Stimulated activated naive CD8-positive, alpha-beta T cell treated with anti-CD3 and anti-CD28 coated beads, Interleukin-15, amount 100 ng/mL, for 72 hours (primary cell): ENCODE measurements around the gene ENO2.
"Not testable (repeated sequence)": the region's sequence is repeated elsewhere in the genome, so short reads cannot be mapped to it uniquely, and the experiment has no call there.

Experiments
- ATAC-seq: fragments of 150-1000 bp; cut with Tn5 transposase; 2 replicates; pipeline ENCODE4 v1.10.0; 2021; ENCODE audit warnings: mild to moderate bottlenecking, moderate library complexity
- DNase-seq, 2 donors: peaks; one replicate each; pipeline ENCODE4 v3.0.0; 2021 to 2022
- H3K27ac Mint-ChIP-seq, 2 donors: one replicate each; pipeline ENCODE4 v1.8.0; 2022; ENCODE audit warnings: mild to moderate bottlenecking in 2 of 2, mixed read lengths in 2 of 2, moderate library complexity in 2 of 2
- H3K27me3 Mint-ChIP-seq: one replicate; pipeline ENCODE4 v1.8.0; 2022; ENCODE audit warnings: mixed read lengths
- H3K4me1 Mint-ChIP-seq: one replicate; pipeline ENCODE4 v1.8.0; 2022; ENCODE audit warnings: mild to moderate bottlenecking, mixed read lengths
- H3K4me3 Mint-ChIP-seq, 2 donors: one replicate each; pipeline ENCODE4 v1.8.0; 2022; ENCODE audit warnings: mild to moderate bottlenecking in 2 of 2, mixed read lengths in 2 of 2, moderate library complexity in 1 of 2
- H3K9me3 Mint-ChIP-seq, 2 donors: one replicate each; pipeline ENCODE4 v1.8.0; 2022; ENCODE audit warnings: mixed read lengths in 2 of 2

ENO2 gene

DNA sequence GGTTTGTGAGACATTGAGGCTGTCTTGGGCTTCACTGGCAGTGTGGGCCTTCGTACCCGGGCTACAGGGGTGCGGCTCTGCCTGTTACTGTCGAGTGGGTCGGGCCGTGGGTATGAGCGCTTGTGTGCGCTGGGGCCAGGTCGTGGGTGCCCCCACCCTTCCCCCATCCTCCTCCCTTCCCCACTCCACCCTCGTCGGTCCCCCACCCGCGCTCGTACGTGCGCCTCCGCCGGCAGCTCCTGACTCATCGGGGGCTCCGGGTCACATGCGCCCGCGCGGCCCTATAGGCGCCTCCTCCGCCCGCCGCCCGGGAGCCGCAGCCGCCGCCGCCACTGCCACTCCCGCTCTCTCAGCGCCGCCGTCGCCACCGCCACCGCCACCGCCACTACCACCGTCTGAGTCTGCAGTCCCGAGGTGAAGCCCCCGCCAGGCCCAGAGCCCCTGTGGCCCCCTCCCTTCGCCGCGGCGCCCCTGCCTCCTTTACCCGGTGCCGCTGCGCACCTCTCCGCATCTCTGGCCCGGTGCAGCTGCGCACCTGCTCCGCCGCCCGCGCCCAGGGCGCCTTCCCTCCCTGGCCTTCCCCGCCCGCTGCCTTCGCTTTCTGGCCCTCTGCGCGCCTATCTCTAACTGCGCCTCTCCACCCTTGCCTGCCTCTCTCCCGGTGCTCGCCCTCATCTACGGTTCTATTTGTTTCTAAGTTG, at the start of gene ENO2:
Gene ENO2, plus strand, starts transcription at position 335 of the 701 bp plus-strand sequence. CDS start 1,253 bp downstream, outside the sequence.
- Mint-ChIP-seq H3K27ac (peak within 1 kb of the TSS; percentile 94 to 96), H3K4me3 (peak within 1 kb of the TSS; percentile 94 to 97), H3K9me3 (no peaks in the 10 kb centered on the region), H3K4me1 (peaks cover 47% of the 10 kb centered on the region), H3K27me3 (no peaks in the 10 kb centered on the region)
- DNase-seq, result peak; percentile 76 to 81
- ATAC-seq, result peak; percentile 93

DNA sequence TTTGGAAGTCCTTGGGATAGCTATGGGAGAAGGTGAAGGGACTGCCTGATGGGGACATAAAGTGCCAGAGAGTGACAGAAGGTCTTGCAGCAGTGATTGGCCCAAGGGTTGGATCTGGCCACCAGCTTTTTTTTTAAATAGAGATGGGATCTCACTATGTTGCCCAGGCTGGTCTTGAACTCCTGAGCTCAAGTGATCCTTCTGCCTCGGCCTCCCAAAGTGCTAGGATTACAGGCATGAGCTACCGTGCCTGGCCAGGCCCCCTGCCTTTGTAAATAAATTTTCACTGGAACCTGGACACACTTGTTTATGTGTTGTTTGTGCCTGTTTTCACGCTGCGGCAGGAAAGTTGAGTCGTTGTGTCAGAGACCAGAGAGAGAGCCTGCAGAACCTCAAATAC, 49.1 kb upstream of the ENO2 start:
- DNase-seq, H3K27ac Mint-ChIP-seq, ATAC-seq, H3K4me3 Mint-ChIP-seq, H3K27me3 Mint-ChIP-seq, H3K9me3 Mint-ChIP-seq: not testable (repeated sequence)
- peaks cover 36% of the 10 kb centered on the region for H3K4me1 Mint-ChIP-seq

DNA sequence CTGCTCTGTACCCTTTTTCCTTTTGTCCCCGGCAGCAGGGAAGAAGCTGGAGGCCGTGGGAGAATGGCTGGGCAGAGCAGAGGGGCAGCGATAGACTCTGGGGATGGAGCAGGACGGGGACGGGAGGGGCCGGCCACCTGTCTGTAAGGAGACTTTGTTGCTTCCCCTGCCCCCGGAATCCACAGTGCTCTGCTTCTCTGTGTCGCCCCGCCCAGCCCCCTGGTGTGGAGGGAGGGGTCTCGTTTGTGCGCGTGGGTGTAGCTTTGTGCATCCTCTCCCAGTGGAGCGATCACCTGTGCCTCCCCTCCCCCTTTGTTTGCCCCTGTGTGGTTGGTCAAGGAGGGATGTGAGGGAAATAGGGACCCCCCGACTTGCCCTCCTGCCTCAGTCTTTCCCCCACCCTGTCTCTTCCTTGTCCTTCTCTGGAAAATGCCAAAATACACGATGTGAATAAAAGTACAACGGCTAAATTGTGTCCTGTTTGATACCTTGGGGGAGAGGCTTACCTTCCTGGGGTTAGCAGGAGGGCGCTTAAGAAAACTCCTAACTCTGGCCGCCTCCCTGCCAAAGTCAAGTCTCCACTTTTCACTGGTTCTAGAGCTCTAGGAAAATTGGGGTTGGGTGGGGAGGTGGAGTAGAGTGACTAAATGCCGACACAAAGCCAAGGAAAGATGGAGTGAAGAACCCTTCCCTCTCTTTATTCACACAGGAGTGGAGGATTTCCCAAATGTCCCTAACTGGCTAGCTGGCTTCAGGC, 48.0 kb upstream of the ENO2 start:
- no peak for ATAC-seq
- H3K9me3 Mint-ChIP-seq, result no peaks in the 10 kb centered on the region
- peaks cover 47% of the 10 kb centered on the region for H3K4me1 Mint-ChIP-seq
- DNase-seq, result peak in 1 of 2 donors; percentile 18
- peak overlapping the region; percentile 96 for H3K4me3 Mint-ChIP-seq
- peak overlapping the region in 1 of 2 donors; percentile 2 for H3K27ac Mint-ChIP-seq
- no peaks in the 10 kb centered on the region for H3K27me3 Mint-ChIP-seq

DNA sequence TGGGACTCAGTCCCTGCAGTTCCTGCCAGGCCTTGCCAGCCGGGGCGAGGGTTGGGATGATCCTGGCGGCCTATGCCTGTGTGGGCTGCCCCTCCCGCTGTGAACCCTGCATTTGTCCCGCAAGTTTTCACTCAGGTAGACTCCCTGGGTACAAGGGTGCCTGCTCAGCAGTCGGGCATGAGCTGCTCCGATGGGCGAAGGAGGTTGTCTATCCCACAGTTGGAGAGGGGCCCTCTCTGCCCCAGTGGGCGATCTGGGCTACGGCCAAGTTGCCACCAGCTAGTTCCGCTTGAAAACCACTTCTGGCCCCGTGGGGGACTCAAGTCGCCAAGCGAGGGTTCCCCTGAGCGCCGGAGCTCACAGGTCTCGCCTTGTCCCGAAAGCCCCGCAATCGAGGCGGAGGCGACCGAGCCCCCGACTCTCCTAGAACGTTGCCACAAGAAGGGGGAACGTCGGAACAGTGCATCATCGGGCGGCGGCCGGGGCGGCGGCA, 47.4 kb upstream of the ENO2 start:
- peak overlapping the region; percentile 94 to 98 for H3K27ac Mint-ChIP-seq
- no peaks in the 10 kb centered on the region for H3K27me3 Mint-ChIP-seq
- ATAC-seq (peak; percentile 10), DNase-seq (peak in 1 of 2 donors; percentile 11)
- H3K4me3 Mint-ChIP-seq, result peak overlapping the region; percentile 96
- H3K4me1 Mint-ChIP-seq, result peaks cover 53% of the 10 kb centered on the region
- H3K9me3 Mint-ChIP-seq, result no peaks in the 10 kb centered on the region

DNA sequence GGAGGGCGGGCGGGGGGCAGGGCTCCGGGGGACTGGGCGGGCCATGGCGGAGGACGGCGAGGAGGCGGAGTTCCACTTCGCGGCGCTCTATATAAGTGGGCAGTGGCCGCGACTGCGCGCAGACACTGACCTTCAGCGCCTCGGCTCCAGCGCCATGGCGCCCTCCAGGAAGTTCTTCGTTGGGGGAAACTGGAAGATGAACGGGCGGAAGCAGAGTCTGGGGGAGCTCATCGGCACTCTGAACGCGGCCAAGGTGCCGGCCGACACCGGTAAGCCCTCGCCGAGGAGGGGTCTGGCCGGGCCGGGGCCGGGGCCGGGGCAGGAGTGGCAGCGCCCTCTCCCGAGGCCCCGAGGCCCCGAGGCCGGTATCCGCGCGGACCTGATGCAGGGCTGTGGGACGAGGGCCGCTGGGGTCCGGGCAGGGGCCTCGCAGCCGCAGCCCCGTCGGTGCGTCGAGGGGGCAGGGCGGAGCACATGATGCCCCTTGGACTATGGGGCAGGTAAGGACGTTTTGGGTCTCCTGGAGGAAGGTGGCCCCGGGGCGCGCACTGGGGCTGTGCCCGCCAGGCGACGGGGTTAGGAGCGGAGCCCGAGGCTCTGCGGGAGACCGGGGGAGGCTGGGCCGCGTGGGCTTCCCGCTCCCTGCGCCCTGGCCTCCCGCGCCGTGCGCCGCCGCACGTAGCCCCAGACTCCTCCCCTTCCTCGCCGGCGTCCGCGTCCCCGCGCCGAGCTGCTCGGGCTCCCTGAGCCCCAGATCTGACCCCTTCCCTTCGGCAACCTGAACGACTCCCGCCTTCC, 46.8 kb upstream of the ENO2 start, which contains the start of gene TPI1:
Gene TPI1, plus strand, starts transcription at position 119 of the 798 bp plus-strand sequence. Its CDS starts 36 bp downstream, at position 155.
- H3K4me1 Mint-ChIP-seq, result peaks cover 59% of the 10 kb centered on the region
- H3K27ac Mint-ChIP-seq, result peak within 1 kb of the TSS; percentile 94 to 98
- no peaks in the 10 kb centered on the region for H3K9me3 Mint-ChIP-seq
- H3K27me3 Mint-ChIP-seq, result no peaks in the 10 kb centered on the region
- H3K4me3 Mint-ChIP-seq, result peak within 1 kb of the TSS; percentile 96
- peak; percentile 78 for ATAC-seq
- DNase-seq, result peak; percentile 82

DNA sequence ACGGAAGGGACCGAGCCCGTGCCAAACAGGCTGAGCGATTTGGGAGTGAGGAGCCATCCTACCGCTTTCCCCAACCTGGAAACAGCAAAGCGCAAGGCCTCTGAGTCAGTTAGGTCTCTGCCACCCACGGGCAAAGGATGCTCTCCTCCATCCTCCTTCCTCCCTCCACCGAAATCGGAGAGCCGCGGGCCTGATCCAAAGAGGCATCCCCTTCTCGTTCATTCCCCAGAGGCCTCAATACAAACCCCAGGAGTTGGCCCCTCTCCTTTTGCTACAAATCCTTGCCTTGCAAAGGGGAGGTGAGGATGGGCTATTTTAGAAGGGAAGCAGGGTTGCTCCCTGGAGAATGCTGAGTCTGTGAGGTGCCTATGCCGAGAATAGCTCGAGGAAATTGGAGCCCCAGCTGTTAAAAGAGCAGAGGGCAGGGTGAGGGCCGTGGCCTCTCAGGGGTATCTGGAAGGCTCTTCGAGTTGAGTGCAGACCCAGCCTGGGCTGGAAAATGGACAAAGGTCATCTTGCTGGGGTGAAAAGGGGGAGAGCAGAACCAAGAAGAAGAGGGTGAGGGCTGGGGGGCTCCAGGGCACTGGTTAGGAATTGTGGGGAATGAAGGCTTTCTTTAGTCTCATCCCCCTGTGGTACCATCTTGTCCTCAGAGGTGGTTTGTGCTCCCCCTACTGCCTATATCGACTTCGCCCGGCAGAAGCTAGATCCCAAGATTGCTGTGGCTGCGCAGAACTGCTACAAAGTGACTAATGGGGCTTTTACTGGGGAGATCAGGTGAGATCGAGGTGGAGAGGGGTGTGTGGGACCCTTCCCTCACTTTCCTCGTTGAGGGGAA, 46.0 kb upstream of the ENO2 start:
- H3K9me3 Mint-ChIP-seq, result no peaks in the 10 kb centered on the region
- ATAC-seq (peak; percentile 6), DNase-seq (peak in 1 of 2 donors; percentile 8)
- peak overlapping the region; percentile 88 to 93 for H3K27ac Mint-ChIP-seq
- peak overlapping the region; percentile 96 for H3K4me3 Mint-ChIP-seq
- no peaks in the 10 kb centered on the region for H3K27me3 Mint-ChIP-seq
- peaks cover 66% of the 10 kb centered on the region for H3K4me1 Mint-ChIP-seq

DNA sequence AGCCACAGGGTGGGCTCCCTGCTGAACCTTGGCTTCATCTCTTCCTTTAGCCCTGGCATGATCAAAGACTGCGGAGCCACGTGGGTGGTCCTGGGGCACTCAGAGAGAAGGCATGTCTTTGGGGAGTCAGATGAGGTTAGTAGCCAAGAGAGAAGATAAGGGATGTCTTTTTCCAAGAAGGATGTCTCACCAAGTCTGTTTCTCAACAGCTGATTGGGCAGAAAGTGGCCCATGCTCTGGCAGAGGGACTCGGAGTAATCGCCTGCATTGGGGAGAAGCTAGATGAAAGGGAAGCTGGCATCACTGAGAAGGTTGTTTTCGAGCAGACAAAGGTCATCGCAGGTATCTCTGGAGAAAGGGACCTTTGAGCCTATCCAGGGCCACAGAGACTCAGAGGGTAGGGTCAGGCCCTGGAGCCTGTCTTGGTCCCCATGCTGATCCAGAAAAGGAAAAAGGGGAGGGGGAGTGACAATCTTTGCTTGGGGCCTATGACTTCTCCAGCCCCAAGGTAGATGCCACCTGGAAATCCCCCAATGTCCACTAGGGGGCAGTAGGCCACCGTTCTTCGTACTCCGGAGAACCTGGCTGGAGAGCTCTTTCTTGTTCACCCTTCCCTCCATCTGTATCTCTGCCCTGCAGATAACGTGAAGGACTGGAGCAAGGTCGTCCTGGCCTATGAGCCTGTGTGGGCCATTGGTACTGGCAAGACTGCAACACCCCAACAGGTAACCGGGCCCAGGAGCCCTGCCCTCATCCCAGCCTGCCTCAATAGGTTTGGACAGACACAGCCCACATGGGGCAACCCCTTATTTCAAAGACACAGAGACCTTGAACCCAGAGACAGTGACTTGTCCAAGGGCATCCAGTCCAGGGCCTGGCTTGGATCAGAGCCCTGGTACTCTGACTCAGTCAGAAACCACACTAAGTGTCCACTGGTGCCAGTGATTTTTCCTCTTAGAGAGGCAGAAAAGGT, 45.0 kb upstream of the ENO2 start:
- DNase-seq, result peak; percentile 82 to 84
- peak overlapping the region; percentile 96 for H3K4me3 Mint-ChIP-seq
- no peak for ATAC-seq
- peaks cover 73% of the 10 kb centered on the region for H3K4me1 Mint-ChIP-seq
- no peaks in the 10 kb centered on the region for H3K9me3 Mint-ChIP-seq
- peak overlapping the region; percentile 4 to 70 for H3K27ac Mint-ChIP-seq
- no peaks in the 10 kb centered on the region for H3K27me3 Mint-ChIP-seq

DNA sequence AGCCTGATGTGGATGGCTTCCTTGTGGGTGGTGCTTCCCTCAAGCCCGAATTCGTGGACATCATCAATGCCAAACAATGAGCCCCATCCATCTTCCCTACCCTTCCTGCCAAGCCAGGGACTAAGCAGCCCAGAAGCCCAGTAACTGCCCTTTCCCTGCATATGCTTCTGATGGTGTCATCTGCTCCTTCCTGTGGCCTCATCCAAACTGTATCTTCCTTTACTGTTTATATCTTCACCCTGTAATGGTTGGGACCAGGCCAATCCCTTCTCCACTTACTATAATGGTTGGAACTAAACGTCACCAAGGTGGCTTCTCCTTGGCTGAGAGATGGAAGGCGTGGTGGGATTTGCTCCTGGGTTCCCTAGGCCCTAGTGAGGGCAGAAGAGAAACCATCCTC, 44.1 kb upstream of the ENO2 start:
- H3K27me3 Mint-ChIP-seq, H3K9me3 Mint-ChIP-seq, ATAC-seq, H3K27ac Mint-ChIP-seq, DNase-seq: not testable (repeated sequence)
- peak overlapping the region; percentile 31 to 39 for H3K4me3 Mint-ChIP-seq
- peaks cover 79% of the 10 kb centered on the region for H3K4me1 Mint-ChIP-seq

DNA sequence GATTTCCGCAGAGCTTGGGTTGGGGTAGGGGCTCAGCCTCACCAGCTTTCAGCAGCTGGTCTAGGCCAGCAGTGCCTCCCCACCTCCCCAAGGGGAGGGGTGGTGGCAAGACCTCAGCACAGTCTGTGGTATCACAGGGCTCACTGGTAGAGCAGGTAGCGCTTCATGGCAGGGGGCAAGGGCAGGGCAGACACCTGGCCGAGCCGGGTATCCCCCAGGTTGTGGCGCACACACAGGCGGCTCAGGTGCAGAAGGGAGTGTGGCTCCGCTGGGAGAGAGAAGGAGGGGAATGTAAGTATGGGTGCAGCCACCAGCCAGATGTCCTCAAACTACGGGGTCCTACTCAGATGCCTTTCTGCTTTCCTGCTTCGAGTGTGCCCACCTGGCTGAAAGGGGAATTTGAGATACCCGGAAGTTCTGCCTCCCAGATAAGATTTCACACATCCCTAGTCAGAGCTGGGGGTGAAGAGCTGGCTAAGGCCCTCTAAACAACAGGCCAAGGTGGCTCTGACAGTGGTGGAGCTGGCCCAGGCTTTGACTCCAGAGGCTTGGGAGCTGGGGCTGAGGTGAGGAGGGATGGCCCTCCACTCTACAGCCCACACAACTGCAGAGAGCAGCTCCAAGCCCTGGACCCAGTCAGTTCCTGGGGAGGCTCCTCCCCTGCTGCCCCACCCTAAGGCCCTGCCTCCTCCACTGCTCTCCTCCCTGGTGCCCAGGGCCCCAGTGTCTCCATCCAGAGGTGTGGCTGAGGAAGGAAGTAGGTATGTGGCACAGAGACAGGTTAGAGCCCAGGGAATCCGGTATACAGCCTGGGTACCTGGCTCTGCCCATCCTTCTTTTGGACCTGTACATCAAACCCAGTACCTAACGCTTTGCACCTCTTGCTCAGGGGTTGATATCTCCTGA, 43.1 kb upstream of the ENO2 start:
- DNase-seq, result peak in 1 of 2 donors; percentile 41
- peak overlapping the region; percentile 85 to 93 for H3K27ac Mint-ChIP-seq
- H3K4me3 Mint-ChIP-seq, result peak overlapping the region; percentile 93 to 97

DNA sequence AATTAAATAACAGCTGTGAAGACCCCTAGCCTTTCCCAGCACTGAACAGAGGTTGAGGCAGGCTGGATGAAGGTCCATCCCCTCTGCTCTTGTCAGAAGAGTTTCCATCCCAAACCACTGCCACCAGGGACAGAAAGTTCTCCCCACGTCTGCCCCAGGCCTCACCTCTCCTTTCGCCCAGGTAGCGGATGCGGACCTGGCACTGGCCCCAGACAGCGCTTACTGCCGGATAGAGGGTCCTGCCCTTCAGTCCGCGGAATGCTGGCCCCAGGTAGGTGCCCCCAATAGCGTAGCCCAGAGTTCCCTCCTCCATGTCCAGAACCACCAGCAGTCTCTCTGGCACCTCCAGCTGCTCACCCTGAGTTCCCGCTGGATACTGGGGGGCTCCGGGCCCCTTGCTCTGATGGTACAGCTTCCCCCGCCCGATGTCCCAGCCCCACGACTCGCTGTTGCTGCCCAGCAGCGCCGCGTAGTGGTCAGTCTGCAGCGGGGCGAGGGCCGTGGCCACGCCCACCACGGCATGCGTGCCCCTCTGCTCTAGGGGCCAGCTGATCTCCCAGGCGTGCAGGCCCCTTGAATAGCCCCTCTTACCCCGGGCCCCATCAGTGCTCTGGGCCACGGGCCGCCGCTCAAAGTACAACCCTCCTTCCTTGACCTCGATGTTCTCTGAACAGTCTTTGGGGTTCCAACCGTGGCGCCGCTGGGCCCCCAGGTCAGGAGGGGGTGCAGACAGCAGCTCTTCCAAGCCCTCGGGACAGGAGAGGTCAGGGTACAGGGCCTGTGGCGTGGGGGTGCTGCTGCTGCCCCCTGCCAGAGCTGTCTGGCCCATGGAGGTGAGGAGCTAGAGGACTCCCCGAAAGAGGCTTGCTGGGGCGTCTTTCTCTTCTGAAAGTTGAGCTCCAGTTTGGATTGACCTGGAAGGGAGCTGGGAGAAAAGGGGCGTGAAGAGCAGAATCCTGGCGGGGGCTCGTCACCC, 42.0 kb upstream of the ENO2 start:
- DNase-seq (peak; percentile 89 to 90), ATAC-seq (peak; percentile 48)
- Mint-ChIP-seq H3K27ac (peak overlapping the region; percentile 93 to 94), H3K9me3 (no peaks in the 10 kb centered on the region), H3K4me1 (peaks cover 70% of the 10 kb centered on the region), H3K4me3 (peak overlapping the region; percentile 93 to 97), H3K27me3 (no peaks in the 10 kb centered on the region)

More for the DNA sequence above, 43.1 kb upstream of the ENO2 start:
- H3K9me3 Mint-ChIP-seq, result no peaks in the 10 kb centered on the region
- peaks cover 77% of the 10 kb centered on the region for H3K4me1 Mint-ChIP-seq
- H3K27me3 Mint-ChIP-seq, result no peaks in the 10 kb centered on the region
- ATAC-seq, result no peak

DNA sequence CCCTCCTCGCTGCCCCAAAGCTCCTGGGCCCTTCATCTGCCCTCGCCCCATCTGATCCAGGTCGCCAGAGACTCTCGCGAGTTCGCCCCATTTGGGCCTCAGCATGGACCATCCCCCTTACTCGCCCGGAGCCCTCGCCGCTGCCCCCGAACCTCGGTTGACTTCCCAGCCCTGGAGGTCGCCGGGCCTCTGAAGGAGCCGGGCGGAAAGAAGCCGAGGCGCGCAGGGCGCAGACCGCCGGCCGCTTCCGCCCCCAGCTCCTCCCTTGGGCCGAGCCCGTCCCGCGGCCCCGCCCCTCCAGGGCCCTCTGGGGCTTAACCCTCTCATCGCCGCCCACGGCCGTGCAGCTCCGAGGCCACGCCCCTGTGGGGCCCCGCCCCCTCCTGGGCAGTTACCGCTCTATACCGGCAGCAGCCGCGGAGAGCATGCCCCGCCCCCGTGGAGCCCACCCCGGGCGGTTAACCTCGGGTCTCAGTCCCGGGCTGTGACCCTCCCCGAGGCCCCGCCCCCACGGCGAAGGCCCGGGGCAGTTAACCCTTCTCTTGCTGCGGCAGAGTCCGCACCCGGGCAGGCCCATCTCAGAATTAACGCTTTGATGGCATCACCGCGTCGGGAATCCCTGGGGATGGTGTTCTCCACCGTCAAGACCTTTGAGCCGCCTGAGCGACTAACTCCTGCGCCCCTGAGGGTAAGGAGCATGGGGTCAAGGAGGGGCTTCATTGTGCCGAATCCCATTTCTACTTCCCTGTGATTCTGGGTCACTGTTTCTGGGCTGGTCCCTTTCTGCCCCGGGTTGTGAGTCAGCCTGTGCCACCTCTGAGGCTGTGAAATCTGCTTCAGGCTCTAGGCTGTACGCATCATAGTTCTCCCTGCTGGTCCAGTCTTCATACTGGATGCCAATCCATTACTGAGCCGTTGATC, 41.0 kb upstream of the ENO2 start, which contains the start of gene SPSB2:
Gene SPSB2, minus strand, starts transcription at position 210 of the 921 bp plus-strand sequence. CDS start 402 bp downstream, outside the sequence.
- peak; percentile 99 for DNase-seq
- peak; percentile 90 for ATAC-seq
- Mint-ChIP-seq H3K27me3 (no peaks in the 10 kb centered on the region), H3K4me1 (peaks cover 68% of the 10 kb centered on the region), H3K9me3 (no peaks in the 10 kb centered on the region), H3K4me3 (peak within 1 kb of the TSS; percentile 93 to 97), H3K27ac (peak within 1 kb of the TSS; percentile 93 to 96)
